GM12891 (cell line): ENCODE measurements around the gene NECTIN1.

Experiments
- DNase-seq: peaks from one replicate; pipeline ENCODE4 v3.0.0; 2011; ENCODE audit warnings: low spot score; ENCODE audit not compliant: insufficient read length
- FAIRE-seq: peaks from 2 replicates; lab custom pipeline; 2011; peaks lifted over from hg19 to GRCh38; lab: Jason Lieb, UNC
- PAX5 ChIP-seq: IDR thresholded peaks from 2 replicates; pipeline ENCODE4 v1.6.1; 2011; ENCODE audit warnings: low read length, moderate library complexity, mild to moderate bottlenecking; ENCODE audit not compliant: insufficient read depth, severe bottlenecking
- POLR2A ChIP-seq: IDR thresholded peaks from 2 replicates; pipeline ENCODE4 v1.6.1; 2011; ENCODE audit warnings: low read depth, low read length, control low read depth
- POLR2AphosphoS5 ChIP-seq: IDR thresholded peaks from 2 replicates; pipeline ENCODE4 v1.6.1; 2011; ENCODE audit warnings: low read depth, low read length, control low read depth
- POU2F2 ChIP-seq: IDR thresholded peaks from 2 replicates; pipeline ENCODE4 v1.6.1; 2011; ENCODE audit warnings: low read depth, mild to moderate bottlenecking, control low read depth, low read length, moderate library complexity
- SPI1 ChIP-seq: IDR thresholded peaks from 2 replicates; pipeline ENCODE4 v1.6.1; 2011; ENCODE audit warnings: low read depth, low read length, control low read depth
- TAF1 ChIP-seq: IDR thresholded peaks from 2 replicates; pipeline ENCODE4 v1.6.1; 2011; ENCODE audit warnings: low read depth, low read length, control low read depth

NECTIN1 gene

DNA sequence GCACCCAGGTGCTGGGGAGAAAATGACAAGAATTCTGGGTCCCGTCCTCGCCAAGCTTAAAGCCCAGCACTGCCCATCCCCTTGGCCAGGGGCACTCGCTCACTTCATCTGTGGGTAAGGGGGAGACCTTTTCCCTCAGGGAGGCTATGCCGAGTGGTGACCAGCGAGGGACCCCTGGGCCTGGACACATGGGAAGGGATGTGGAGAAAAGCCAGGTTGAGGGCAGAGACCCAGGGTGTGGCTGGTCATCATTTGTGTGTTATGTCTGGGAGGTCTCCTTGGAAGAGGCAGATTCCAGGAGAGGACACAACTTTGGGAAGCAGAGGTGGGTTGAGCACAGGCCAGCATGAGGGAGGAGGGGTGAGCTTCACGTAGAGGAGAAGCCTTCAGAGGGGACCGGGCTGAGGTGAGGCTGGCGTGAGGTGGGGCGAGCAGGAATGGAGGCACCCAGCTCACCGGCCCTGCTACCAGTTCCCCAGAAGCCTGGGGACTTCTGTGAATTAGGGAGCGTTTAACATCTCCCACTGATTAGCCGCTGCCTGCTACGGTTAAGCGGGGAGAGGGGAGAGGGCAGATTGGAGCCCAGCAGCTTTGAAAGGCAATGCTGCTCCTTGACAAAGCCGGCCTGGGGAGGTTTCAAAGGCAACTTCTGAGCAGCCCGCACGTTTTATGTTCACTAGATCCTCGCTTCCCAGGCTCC, 25.8 kb upstream of the NECTIN1 start:
- FAIRE-seq (no peak), DNase-seq (no peak)
- TF ChIP-seq POLR2AphosphoS5 (no peak), SPI1 (no peak), POLR2A (no peak), PAX5 (no peak), TAF1 (no peak), POU2F2 (no peak)

GRCh38 chr11:119754199-119754598, 25.2 kb upstream of the NECTIN1 start:
- FAIRE-seq = peak; percentile 50
- no peak for DNase-seq
- TF ChIP-seq TAF1 (no peak), POLR2A (no peak), POU2F2 (no peak), POLR2AphosphoS5 (no peak), SPI1 (no peak), PAX5 (no peak)

GRCh38 chr11:119752946-119753345, 23.9 kb upstream of the NECTIN1 start:
- FAIRE-seq (no peak), DNase-seq (no peak)
- no peak for TF ChIP-seq SPI1
- no peak for TF ChIP-seq PAX5
- no peak for TF ChIP-seq POLR2AphosphoS5
- no peak for TF ChIP-seq POLR2A
- no peak for TF ChIP-seq POU2F2
- no peak for TF ChIP-seq TAF1

DNA sequence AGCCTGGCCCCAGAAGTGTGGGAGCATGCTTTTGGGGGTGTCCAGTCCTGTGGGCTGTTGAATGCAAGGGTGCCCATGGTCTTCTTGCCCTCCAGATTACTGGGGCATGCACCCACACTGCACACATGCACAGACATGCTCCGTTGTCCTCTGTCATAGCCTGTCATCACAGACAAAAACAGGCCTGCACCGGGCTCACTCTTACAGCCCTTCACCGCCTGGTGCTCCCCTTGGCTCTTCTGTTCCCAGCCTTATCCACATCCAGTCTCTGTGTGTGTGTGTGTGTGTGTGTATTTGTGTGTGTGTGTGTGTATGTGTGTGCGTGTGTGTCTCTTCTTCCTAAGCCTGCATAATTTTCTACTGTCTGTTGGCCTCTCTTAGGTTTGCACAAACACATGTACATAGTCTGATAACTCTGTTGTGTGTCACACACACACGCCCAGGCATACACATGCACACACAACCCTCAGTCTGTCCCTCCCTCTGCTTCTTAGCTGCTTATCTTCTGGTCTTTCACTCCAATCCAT, 23.4 kb upstream of the NECTIN1 start:
- FAIRE-seq = peak; percentile 72
- TF ChIP-seq POLR2A (no peak), POU2F2 (no peak), TAF1 (no peak), SPI1 (no peak), PAX5 (no peak), POLR2AphosphoS5 (no peak)
- DNase-seq = no peak

GRCh38 chr11:119750056-119750455, 21.1 kb upstream of the NECTIN1 start:
- FAIRE-seq = no peak
- no peak for DNase-seq
- TF ChIP-seq SPI1 (no peak), POU2F2 (no peak), POLR2AphosphoS5 (no peak), PAX5 (no peak), POLR2A (no peak), TAF1 (no peak)

DNA sequence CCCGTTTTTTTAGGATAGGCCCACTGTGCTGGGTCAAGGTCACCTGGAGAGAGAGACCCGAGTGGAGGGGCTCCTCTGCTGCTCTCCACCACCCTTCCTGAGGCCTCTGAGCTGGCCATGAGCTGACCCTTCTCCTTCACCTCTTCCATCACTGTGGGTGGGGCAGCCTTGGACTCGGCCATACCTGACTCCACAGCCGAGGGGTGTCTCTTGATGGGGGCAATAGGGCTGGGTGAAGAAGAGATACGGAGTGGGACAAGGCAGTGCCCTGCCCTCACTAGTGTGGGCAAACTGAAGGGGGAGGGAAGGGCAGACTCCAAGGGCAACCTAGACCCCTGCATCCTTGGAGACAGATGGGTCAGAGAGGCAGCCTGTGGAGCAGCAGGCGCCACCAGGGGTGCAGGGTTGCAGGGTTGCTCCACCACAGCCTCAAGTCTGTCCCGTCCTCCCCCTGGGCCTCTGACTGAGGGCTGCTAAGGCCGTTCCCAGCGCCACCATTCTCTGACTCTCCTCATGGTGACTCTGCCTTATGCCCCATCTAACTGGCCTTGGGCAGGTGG, 20.1 kb upstream of the NECTIN1 start:
- FAIRE-seq (no peak), DNase-seq (no peak)

DNA sequence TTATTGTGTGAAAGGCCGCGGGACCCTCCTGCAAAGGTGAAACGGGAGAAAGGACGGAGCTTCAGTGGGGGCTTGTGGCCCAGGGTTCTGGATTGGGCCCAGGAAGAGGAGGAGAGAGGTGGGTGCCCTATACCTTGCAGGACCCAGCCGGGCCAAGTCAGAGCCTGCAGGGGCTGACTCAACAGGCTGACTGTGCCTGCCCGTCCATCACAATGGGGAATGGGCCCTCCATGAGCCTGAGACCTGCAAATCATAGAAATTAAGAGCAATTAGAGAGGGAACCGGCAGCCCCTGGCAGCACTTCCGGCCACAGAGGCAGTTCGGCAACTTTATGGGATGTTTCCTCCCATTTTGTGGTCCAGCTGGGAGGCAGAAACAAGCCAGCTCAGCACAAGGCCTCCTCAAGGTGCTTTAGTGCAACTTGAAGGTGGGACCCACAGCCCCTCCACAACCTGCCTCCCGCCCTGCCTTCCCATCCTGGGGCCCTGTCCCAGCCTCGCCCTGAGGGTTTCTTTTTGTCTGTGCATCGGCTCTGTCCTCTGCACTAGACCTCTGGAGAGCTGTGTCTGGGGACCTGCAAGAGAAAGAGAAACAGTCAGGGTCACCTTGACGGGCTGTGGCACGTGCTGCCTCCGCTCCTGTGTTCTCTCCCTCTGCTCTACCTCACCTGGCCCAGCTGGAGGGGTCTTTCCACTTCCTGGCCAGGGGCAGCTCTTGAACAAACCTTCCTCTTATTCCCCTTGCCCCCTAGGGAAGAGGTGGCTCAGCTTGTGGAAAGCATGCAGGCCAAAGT, 19.1 kb upstream of the NECTIN1 start:
- no peak for TF ChIP-seq POLR2AphosphoS5
- no peak for TF ChIP-seq POU2F2
- TF ChIP-seq POLR2A = no peak
- no peak for TF ChIP-seq SPI1
- TF ChIP-seq PAX5 = no peak
- no peak for TF ChIP-seq TAF1
- no peak for FAIRE-seq
- DNase-seq = no peak

More for the DNA sequence above, 20.1 kb upstream of the NECTIN1 start:
- TF ChIP-seq TAF1 (no peak), POLR2AphosphoS5 (no peak), POU2F2 (no peak), PAX5 (no peak), POLR2A (no peak), SPI1 (no peak)

GRCh38 chr11:119745776-119746535, 17.0 kb upstream of the NECTIN1 start:
- no peak for FAIRE-seq
- no peak for DNase-seq
- TF ChIP-seq POLR2AphosphoS5 (no peak), PAX5 (no peak), SPI1 (no peak), TAF1 (no peak), POU2F2 (no peak)
